Pons (tissue), 1 donor: Measurements from ENCODE around the gene KSR1.
"Not testable (repeated sequence)": the region's sequence is repeated elsewhere in the genome, so short reads cannot be mapped to it uniquely, and the experiment has no call there.

Experiments
- DNase-seq: peaks from one replicate; pipeline ENCODE4 v3.0.0-alpha.2; 2016; ENCODE audit warnings: low spot score

The KSR1 gene

DNA sequence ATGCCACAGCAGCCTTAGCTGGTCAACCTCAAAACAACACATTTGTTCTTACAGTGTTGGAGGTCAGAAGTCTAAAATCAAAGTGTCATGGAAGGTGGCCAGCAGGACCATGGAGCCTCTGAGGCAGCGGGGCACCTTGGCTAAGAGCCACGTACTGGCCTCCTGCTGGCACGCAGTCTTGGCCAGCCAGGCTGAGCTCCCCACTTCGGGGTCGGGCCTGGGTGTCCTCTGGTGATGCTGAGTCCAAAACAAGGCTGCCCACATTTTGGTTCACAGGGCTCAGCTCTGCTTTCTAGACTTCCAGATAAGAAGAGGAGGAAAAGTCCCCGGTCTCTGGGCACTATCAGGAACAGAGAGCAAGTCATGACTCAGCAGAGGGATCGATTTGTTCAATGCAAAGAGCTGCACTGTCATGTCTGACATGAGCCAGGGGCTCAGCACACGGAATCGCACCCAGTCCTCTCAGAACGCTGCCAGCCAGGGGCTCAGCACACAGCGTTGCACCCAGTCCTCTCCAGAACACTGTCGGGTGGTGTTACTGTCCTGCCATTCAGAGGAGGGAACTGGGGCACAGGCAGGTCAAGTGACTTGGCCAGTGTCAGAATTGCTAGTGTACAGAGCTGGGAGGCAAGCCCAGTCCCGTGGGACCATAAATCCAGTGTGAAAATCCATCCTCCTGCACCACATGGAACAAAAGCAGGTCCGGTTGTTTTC is 177.2 kb downstream of the KSR1 start:
- DNase-seq: peak; percentile 40

DNA sequence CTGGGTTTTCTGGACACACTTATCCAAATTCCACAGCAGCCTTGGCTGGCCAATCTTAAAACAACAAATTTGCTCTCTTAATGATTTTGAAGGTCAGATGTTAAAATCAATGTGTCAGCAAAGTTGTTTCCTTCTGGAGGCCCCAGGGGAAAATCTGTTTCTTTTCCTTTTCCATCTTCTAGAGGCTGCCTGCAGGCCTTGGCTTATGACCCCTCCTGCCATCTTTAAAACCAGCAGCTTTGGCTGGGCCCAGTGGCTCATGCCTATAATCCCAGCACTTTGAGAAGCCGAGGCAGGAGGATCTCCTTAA is 177.7 kb downstream of the KSR1 start:
- no peak for DNase-seq

DNA sequence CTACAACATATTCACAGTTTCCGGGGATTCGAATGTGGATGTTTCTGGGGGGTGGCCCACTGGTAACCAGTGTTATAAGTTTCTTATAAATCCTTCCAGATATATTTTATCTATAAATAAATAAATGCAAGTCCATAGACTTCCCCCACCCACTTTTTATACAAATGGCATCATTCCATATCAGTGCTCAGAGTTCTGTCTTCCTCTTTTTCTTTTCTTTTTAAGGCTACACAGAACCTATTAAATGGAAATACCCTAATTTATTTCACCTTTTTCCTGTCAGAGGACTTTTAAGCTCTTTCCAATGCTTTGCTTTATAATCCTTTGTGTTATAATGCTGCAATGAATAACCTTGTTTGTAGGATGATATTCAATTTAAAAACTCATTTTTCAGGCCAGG is 178.5 kb downstream of the KSR1 start:
- DNase-seq: no peak

DNA sequence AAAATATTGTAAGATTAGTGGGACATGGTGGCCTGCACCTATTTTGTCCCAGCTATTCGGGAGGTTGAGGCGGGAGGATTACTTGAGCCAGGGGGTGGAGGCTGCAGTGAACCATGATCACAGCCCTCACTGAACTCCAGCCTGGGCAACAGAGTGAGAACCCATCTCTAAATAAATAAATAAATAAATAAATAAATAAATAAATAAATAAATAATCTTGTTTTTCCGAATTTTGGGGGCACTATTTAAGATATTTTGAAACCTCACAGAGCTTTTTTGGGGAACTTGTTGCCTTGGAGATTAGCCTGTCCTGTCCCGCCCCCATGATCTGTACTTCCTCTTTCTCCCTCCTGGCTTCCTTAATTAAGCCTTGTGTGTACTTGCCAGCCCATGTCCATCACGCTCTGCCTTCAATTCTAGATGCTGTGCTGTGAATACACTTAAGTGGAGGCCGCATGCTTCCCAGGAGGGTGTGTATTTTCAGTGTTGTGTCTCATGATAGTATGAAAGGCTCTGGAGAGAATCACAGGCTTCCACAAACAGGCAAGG is 179.1 kb downstream of the KSR1 start:
- peak; percentile 86 for DNase-seq

DNA sequence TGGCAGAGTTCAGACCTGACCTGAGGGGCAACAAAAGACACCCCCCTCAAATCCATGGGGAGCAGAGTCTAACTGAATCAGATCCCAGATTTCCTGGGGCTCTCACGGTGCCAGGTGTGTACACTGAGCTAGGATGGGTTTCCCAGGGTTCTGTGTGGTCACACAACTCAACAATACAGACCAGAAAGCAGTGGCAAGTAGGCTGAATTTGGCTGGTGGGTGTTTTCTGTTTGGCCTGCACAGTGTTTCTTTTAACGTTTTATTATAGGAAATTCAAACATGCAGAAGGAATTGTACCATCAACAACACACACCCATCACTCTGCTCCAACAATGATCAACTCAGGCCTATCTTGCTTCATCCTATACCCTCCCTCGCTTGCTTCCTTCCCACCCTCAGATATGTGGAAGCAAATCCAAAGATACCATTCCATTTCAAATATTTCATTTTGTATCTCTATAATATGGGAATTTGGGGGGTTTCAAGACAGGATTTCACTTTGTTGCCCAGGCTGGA is 179.8 kb downstream of the KSR1 start:
- not testable (repeated sequence) for DNase-seq

DNA sequence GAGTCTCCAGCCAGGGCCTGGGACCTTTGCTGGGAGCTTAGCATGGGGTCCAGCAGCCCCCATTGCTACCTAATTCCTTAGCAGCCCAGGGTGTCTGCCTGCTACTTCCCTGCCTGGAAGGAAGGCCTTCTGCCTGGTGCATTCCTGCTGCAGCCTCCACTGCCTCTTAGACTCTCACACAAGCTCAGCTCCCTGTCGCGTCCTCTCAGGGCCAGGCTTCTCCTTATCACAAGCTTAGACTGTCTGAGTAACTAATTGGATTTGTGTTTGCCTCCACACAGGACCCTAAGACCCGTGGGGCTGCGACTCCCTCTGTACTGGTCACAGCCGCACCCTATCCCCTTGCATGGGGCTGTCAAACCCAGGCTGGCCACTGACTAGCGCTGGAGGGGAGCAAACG is 181.6 kb downstream of the KSR1 start:
- DNase-seq: not testable (repeated sequence)

DNA sequence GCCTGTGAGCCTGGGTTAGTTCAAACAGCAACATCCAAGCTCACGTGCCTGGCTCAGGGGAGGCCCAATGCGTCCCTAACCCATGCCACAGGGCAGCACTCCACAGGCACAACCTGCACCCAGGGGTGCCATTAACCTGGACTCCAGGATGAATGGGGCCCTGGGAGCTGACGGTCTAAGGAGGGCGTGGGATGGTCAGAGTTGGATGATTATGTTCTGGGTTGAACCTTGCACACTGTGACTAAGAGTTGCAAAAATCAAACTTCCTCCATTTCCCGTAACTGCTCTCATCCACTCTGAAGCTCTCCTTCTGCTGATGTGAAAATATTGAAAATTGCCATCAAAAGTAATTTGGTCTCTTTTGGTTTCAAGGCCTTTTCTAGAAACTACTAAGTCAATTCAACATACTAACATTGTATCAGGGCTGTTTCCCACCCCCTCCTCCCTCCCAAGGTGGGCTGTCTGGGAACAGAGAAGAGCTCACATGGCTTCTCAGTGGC is 182.2 kb downstream of the KSR1 start:
- not testable (repeated sequence) for DNase-seq

DNA sequence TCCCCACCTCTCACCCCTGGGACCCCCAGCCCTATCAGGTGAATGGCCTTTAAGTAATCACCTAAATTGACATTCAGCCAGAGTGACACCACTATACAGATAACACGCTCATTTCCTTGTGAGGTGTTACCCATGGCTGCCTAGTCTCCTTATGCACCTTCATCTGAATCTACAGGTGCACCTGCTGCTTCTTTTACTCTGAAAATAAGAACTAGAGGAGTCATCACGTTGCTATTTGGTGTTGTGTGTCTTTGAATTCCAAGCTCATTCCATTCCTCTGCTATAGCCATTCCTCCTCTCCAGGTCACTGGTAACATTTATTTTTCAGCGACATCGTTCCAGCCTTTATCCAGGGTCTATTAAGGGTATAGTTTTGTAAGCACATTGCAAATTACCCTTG is 184.5 kb downstream of the KSR1 start:
- no peak for DNase-seq

DNA sequence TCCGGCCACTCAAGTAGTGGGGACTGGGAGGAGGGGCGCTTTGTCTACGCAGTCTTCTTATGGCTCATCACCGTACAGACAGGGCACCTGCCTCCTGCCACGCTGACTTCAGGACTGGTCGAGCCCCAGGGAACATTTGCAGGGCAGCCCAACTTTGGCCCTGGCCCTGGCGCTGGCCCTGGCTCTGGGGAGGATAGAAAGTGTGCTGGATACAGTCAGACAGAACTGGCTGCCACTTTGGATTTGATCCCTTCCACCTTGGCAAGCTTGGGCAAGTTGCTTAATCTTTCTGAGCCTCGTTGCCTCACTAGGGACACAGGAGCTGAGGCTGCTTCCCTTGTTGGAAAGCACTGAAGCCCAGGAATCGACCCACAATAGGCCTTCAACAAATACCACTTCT is 188.3 kb downstream of the KSR1 start:
- no peak for DNase-seq

DNA sequence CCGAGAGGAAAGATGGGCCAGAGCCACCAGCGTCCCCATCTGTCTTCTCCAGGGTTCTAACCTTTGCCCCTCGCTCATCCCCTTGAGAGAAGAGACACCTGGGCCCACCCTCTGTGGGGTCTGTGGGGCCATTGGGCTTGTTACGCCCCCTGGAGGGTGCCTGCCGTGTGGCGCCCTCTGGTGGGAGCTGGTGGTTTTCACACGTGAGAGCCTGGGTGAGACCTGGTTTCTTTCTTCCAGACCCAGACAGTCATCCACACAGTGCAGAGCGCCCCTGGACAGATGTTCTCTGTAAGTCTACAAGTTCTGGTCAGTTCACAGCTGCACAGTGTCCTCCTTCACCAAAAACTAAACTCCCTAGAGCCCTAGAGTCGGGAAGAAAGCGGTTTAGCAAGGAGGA is 189.4 kb downstream of the KSR1 start:
- not testable (repeated sequence) for DNase-seq

DNA sequence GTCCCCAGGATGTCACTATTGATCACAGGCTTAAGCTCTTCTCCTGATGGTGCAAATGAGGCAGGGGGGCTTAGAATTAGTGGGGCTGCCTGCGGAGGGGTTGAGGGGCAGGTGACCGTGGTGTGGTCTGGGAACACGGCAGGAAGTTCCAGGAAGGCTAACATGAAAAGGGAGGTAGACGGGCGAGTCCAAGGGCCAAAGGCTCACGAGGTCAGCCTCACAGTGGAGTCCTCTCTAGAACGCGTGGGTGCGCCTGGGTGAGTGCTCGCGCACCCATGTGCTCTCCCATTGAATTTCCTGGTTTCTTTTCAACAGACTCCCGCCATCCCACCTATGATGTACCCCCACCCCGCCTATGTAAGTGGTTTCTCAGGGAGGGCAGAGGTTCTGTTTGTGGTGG is 190.0 kb downstream of the KSR1 start:
- DNase-seq: no peak

DNA sequence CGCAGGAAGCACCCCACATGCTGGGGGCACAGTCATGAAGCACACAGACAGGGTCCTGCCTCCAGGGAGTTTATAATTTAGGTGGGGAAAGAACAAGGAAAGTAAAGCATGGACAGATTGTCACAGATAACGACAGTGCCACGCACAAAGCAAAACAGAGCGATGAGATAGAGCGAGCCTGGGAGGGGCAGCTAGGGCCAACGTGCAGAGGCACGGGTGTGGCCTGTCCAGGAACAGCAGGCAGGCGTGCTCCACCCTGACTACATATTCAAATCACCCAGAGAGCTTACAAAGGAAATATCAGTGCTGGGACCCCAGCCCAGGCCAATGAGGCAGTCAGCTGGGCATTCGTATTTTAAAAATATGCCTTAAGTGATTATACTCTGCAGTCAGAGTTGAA is 191.5 kb downstream of the KSR1 start:
- DNase-seq: no peak

DNA sequence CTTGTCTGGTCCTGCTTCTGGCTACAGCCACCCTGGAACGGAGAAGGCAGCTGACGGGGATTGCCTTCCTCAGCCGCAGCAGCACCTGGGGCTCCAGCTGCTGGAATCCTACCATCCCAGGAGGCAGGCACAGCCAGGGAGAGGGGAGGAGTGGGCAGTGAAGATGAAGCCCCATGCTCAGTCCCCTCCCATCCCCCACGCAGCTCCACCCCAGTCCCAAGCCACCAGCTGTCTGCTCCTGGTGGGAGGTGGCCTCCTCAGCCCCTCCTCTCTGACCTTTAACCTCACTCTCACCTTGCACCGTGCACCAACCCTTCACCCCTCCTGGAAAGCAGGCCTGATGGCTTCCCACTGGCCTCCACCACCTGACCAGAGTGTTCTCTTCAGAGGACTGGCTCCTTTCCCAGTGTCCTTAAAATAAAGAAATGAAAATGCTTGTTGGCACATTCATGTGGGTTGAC is 192.9 kb downstream of the KSR1 start:
- DNase-seq: peak; percentile 59

DNA sequence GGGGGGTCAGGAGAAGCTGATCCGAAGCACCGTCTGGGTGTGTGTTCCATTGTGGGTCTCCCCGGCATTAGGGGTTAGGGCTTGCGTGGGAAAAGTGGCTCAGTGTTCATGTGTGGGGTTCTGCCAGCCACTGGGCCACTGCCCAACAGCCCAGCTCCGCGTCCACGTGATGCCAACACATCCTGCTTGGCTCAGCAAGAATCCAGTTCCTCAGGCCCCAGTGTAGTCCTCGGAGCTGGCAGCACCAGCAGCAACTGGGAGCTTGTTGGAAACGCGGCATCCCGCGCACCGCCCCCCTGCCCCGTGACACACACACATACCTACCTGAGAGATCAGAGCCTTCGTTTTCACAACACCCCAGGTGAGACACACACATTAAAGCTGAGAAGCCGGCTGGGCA is 193.7 kb downstream of the KSR1 start:
- DNase-seq: peak; percentile 48

DNA sequence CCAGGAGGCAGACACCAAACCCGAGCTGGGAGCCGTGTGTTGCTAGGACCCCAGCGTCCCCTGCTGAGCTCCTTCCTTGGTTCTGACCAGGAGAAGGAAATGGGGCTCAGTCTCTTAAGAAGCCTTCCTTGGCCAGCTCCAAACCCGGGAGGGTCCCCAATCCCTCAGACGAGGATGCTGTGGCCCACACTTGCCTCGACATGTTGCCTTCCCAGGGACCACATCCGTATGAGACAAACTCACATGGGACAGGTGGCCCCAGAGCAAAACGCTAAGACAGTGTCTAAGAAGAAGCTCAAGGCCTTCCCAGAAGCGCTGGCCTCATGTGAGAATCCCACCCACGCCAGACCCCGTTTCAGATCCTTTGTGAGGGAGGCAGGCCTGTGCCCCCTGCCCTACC is 194.6 kb downstream of the KSR1 start:
- no peak for DNase-seq

DNA sequence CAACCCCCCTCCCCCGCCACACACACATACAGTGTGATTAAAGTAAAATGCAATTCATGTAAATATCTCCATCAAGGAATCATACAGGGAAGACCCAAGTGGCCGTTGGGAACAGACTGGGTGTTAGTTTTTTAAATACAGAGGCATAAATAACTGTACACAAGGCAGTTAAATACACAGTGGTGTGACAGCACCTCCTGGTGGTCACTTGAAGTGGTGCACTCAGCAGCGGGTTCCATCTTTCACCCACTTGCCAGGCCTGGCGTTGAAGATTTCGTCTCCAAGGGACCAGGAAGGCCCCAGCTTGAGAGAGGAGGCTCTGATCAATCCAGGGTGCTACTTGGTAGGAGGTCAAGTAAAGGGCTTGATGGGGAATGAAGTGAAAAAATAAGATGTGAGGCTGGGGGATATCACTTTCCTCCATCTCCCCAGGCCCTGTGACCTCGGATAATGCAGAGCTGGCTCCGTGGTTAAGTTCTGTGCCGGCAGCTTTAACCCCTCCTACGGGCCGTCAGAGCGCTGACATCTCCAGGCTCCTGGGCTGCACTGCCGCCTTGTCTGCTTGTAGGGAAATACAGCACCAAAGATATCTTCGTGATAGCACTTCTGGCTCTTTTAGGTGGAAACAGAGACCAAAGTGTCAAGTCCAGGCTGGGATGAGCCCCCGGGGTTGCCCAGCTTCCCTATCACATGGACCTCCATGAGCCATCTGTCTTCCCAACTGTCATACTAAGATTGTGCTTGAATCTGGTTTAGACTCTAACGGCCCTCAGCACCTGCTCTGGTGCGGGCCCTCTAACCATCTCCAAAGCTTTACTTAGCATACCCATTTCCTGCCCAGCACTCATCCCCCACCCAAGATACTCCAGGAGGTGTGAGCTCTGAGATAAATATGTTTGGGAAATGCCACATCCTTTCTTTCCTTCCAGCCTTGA is 195.4 kb downstream of the KSR1 start:
- DNase-seq: peak; percentile 43

DNA sequence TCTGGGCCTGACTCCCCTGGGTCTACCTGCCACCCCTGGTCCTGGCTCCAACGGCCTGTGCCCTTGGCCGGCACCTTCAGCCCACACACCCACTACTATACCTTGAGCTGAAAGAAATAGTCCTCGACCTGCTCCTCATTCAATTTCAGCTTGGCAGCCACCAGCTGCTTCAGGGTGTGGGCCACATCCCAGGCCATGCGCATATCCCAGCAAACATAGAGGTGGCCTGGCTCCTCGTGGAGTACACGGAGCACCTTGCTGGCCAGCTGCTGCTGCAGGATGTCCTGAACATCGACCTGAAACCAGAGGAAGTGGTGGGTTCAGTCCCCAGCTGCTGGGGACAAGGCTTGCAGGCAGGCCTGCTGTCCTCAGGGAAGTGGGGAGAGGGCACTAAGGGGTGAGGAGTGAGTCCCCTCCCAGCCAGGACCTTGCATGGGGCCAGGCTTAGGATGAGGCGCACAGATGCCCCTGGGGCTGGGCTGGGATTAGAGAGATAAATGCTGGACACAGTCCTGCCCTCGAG is 197.3 kb downstream of the KSR1 start:
- DNase-seq: not testable (repeated sequence)

DNA sequence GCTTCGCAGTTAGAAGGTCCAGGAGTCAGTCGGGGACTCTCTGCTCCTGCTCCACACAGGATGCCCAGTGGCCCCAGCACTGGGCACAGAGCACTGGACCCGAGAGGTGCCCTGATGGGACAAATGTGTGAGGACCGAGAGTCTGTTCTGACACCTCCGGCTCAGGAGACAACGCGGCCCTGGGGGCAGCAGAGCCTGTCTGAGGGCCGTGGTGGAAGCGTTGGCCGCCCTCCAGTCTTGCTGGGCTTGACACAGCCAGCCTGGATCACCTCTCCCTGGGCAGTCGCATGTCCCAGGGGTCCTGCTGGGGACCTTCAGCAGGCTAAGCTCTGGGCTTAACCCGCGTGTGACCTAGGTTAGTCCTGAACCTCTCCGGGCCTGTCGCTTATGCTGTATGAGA is 197.9 kb downstream of the KSR1 start:
- DNase-seq: no peak

DNA sequence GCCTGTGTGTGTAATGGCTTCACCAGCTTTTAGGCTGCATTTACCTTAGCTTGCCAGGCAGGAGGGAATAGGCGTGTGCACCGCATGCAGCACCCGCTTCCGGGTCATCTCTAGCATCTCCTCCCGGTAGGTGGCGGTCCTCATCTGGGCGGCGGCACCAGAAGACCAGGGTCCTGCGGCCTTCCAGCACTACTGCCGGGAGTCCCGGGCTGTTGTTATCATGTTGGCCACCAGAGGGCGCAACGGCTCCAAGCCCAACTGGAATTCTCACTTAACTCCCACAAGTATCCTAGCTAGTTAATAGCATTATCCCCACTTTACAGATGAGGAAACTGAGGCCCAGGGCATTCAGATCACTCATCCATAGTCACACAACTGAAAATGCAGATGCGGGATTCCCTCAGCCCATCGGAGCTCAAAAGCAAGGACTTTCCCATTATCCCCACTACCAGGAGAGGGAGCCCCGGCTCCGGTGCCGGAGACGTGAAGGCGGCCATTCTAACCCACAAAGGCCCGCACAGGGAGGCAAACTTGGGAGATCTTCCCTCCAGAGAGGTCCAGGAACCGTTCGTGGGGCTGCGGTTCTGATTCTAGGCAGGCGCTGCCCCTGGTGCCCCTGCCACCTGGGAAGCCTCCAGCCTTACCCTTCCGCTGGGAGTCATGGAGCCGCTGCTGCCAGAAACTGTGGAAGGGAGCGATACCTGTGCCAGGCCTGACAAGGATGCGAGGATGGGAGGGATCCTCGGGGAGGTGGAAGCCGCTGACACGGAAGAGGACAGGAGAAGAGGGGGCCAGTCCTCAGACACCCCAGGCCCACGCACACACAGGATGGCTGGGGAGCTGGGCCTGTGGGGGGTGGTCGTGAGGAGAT is 198.6 kb downstream of the KSR1 start:
- DNase-seq: no peak

DNA sequence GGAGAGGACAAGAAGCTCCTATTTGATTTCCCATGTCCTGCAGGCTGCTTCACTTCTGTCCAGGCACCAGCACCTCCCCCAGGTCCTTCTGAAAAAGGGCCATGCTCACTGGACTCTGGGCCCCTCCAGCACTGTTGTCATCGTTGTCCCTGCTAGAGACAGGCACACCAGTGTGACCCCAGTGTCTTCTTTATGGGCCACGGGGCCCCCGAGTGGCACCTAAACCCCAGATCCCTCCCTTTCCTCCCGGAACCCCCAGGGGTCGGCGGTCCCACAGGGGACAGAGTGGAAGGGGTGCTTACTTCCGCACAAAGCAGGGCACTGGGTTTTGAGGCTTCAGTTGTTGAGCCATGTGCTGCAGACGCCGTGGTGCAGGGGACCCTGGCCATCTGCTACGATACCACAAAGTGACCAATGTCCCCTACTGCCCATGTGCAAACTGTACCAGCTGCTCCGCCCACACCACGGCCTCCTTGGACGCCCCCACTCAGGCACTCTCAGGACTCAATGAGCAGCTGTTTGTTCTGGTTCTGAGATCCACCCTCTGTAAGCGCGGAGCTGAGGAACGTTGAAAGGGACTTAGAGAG is 199.4 kb downstream of the KSR1 start:
- DNase-seq: not testable (repeated sequence)

DNA sequence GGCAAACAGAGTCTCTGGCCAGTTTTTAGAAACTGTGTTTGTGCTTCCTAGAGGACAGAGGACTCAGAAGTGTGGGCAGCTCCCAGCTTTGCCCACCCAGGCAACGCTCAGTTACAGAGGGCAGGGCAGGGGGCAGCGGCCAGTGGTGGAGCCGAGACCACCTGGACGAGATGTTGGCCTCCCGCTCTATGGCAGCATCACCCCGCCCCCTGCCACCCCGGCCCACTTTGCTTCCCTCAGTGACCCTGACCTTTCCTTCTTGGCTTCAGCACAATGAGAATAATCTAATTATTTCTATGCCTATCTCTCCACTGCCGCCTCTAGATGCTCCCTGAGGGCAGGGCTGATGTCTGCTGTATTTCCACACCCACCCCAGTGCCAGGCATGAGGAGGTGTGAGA is 200.4 kb downstream of the KSR1 start:
- not testable (repeated sequence) for DNase-seq
